GM10248 (cell line): ENCODE measurements around the gene SYNPR.

ENCODE experiments used
- CTCF ChIA-PET: fragments of 300-600 bp; sonication (Branson Sonifier 250); formaldehyde crosslinking; extraction: SDS; loops from one replicate; lab custom pipeline; 2021; ENCODE audit warnings: antibody characterized with exemption; lab: Yijun Ruan, JAX
- POLR2A ChIA-PET: fragments of 350-650 bp; sonication (Branson Sonifier 250); formaldehyde crosslinking; extraction: SDS; loops from one replicate; lab custom pipeline; 2020; ENCODE audit warnings: antibody characterized with exemption; lab: Yijun Ruan, JAX
- DNase-seq: peaks from one replicate; pipeline ENCODE4 v3.0.0; 2012; ENCODE audit errors: extremely low spot score
- TF ChIP-seq, protein P1 (sequence below): IDR thresholded peaks from 2 replicates; pipeline ENCODE4 v1.5.1; 2012; ENCODE audit warnings: mild to moderate bottlenecking, low read depth; ENCODE audit errors: extremely low read depth, missing control alignments, control extremely low read depth

Gene SYNPR

DNA sequence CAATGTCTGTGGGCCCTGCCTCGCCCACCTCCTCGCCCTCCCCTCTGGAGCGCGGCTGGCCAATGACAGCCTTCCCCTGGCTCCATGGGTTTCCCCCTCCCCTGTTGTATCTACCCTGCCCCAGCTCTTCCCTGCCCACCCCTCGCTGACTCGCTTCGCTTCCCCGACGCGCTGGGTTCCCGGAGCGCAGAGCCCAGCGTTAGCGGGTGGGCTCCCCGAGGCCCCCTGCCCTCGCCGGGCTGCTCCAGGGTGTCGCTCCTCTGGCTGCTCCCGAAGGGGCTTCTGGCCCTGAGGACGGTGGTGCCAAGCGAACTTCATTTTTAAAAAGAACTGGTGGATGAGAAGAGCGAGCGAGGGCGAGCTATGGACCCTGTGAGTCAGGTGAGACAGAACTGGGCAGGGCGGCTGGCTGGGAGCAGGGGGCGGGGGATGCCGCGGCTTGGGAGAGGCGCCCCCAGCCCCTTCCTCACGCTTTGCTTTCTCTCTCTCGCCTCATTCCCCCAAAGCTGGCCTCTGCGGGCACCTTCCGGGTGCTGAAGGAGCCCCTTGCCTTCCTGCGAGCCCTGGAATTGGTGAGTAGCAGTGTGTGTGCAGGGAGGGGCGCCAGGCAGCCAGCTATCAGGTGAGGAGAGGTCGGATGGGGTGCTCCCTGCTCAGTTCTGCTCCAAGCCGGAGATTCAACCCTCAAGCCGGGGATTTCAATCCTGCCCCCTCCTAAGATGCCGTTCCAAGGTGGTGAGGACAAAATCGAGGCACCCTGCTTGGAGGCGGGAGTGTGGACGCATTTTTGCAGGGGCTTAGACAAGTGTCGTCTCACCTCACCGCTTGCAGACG lies at the start of gene SYNPR:
Gene SYNPR, plus strand, starts transcription at position 138 of the 834 bp plus-strand sequence.
- TF ChIP-seq, protein P1, sequence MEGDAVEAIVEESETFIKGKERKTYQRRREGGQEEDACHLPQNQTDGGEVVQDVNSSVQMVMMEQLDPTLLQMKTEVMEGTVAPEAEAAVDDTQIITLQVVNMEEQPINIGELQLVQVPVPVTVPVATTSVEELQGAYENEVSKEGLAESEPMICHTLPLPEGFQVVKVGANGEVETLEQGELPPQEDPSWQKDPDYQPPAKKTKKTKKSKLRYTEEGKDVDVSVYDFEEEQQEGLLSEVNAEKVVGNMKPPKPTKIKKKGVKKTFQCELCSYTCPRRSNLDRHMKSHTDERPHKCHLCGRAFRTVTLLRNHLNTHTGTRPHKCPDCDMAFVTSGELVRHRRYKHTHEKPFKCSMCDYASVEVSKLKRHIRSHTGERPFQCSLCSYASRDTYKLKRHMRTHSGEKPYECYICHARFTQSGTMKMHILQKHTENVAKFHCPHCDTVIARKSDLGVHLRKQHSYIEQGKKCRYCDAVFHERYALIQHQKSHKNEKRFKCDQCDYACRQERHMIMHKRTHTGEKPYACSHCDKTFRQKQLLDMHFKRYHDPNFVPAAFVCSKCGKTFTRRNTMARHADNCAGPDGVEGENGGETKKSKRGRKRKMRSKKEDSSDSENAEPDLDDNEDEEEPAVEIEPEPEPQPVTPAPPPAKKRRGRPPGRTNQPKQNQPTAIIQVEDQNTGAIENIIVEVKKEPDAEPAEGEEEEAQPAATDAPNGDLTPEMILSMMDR = no peak
- POLR2A ChIA-PET = no interaction called here
- CTCF ChIA-PET = interaction anchor here (1.8 kb wide), 1 partner anchor 11 kb away, joined by 4 read pairs; no protein-coding TSS in a partner anchor
- no peak for DNase-seq

- TF ChIP-seq, protein P1 = peak; percentile 18
- DNase-seq = no peak
- POLR2A ChIA-PET = no interaction called here
- CTCF ChIA-PET = interaction anchor here (1.1 to 1.5 kb wide), 6 partner anchors 9 to 607 kb away, joined by 3 to 5 read pairs (median 4); no protein-coding TSS in a partner anchor
Measured at GRCh38 chr3:63228677-63229076, 49.4 kb upstream of the SYNPR start.

DNA sequence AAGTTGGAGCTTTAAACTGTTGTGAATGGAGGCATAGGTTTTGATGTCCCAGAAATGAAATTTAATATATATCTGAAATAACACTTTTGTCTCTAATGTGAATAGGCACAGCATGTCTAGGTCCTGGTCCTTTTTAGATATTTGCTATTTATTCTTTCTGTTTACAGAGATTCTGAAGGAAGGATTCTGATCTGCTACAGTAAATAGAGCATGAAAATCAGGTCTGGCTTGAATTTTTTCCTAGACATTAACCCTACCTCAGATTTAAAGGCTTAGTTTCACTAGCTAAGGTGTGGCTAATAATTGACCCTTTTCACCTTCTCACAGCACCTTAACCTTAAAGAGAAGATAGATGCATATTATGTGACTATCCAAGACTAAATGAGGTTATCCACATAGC lies 48.0 kb upstream of the SYNPR start:
- CTCF ChIA-PET = no interaction called here
- no peak for DNase-seq
- TF ChIP-seq, protein P1 = no peak
- POLR2A ChIA-PET = no interaction called here

- POLR2A ChIA-PET = no interaction called here
- no peak for DNase-seq
- CTCF ChIA-PET = interaction anchor here (1.0 to 2.1 kb wide), 4 partner anchors 10 to 567 kb away, joined by 3 to 7 read pairs (median 4); no protein-coding TSS in a partner anchor
- TF ChIP-seq, protein P1 = no peak
Measured at GRCh38 chr3:63231643-63232042, 46.5 kb upstream of the SYNPR start.

DNA sequence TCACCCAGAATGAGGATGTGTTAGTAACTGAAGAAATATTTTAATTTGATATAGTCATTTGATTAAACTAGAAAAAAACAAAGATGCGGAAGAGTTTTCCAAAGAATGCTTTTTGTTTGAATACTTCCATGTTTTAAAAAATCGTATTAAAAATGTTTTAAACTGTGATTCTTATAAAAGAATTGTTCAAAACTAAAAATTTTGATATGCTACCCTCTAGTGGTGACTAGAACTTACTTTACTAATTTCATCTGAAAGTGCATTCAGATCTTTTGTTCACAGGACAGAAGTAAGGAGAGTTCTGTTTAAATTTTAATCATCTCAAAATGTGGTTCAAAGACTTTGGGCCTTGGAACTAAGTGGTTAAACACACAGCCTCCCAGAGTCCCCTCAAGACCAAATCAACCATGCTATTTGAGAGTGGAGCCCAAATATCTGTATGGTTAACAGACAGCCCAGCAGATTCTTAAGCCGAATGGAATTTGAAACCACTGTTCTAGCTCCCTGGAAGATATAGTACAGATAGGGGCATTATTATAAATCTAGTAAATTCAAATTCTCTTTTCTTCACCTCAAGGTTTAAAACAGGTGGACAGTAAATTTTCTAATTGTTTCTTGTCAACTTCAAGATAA lies 45.2 kb upstream of the SYNPR start:
- TF ChIP-seq, protein P1 = no peak
- CTCF ChIA-PET = interaction anchor here (1.0 to 2.1 kb wide), 4 partner anchors 12 to 610 kb away, joined by 3 to 7 read pairs (median 4); no protein-coding TSS in a partner anchor
- DNase-seq = no peak
- POLR2A ChIA-PET = no interaction called here

- POLR2A ChIA-PET = no interaction called here
- TF ChIP-seq, protein P1 = no peak
- DNase-seq = no peak
- CTCF ChIA-PET = no interaction called here
Measured at GRCh38 chr3:63240381-63240902, 37.7 kb upstream of the SYNPR start.
